Activated gamma-delta T cell treated with anti-CD3 and anti-CD28 coated beads, Interleukin-2, amount 50 U/mL, for 16 hours (primary cell): Measurements from ENCODE around the gene MPC1.

Experiments used
- DNase-seq: peaks from one replicate; pipeline ENCODE4 v3.0.0-alpha.2; 2020; ENCODE audit warnings: low read depth

MPC1 gene

GRCh38 chr6:166382933-166383801 lies at the start of gene MPC1:
MPC1 (minus strand) TSS chr6:166382940; CDS start chr6:166382876, 64 bp downstream.
- peak; percentile 90 for DNase-seq

GRCh38 chr6:166430269-166430668 lies 47.5 kb upstream of the MPC1 start:
- DNase-seq: no peak

GRCh38 chr6:166424431-166424830 lies 41.7 kb upstream of the MPC1 start:
- no peak for DNase-seq

GRCh38 chr6:166423781-166424180 lies 41.0 kb upstream of the MPC1 start:
- no peak for DNase-seq

- DNase-seq: no peak
Observed at GRCh38 chr6:166423051-166423745, 40.5 kb upstream of the MPC1 start.

GRCh38 chr6:166422201-166422940 lies 39.6 kb upstream of the MPC1 start:
- DNase-seq: no peak

- no peak for DNase-seq
Observed at GRCh38 chr6:166420351-166420750, 37.6 kb upstream of the MPC1 start.

- DNase-seq: no peak
Observed at GRCh38 chr6:166419717-166420116, 37.0 kb upstream of the MPC1 start.

GRCh38 chr6:166419286-166419685 lies 36.5 kb upstream of the MPC1 start:
- peak; percentile 55 for DNase-seq

- no peak for DNase-seq
Observed at GRCh38 chr6:166418691-166419143, 36.0 kb upstream of the MPC1 start.

GRCh38 chr6:166417285-166417691 lies 34.5 kb upstream of the MPC1 start:
- DNase-seq: peak; percentile 36

- DNase-seq: no peak
Observed at GRCh38 chr6:166415833-166416347, 33.1 kb upstream of the MPC1 start.

- no peak for DNase-seq
Observed at GRCh38 chr6:166415306-166415705, 32.6 kb upstream of the MPC1 start.

- DNase-seq: no peak
Observed at GRCh38 chr6:166413491-166413951, 30.8 kb upstream of the MPC1 start.

GRCh38 chr6:166412911-166413384 lies 30.2 kb upstream of the MPC1 start:
- no peak for DNase-seq

GRCh38 chr6:166412156-166412910 lies 29.6 kb upstream of the MPC1 start:
- DNase-seq: no peak

- DNase-seq: no peak
Observed at GRCh38 chr6:166411721-166412151, 29.0 kb upstream of the MPC1 start.

- DNase-seq: no peak
Observed at GRCh38 chr6:166411271-166411670, 28.5 kb upstream of the MPC1 start.

GRCh38 chr6:166410426-166410935 lies 27.7 kb upstream of the MPC1 start:
- no peak for DNase-seq

GRCh38 chr6:166408936-166409755 lies 26.4 kb upstream of the MPC1 start:
- DNase-seq: no peak
